Breast epithelium (tissue), 4 donors: ENCODE data around the gene FHOD1. TPM values are rescaled to one million over a fixed set of nuclear protein-coding genes. Genes with fewer than 3 reads are reported as not detected.

Source experiments
- DNase-seq, 2 donors: peaks; one replicate each; pipeline ENCODE4 v3.0.0-alpha.2; 2019; ENCODE audit warnings: low spot score in 2 of 2
- H3K27ac ChIP-seq, 2 donors: fragments of 200-600 bp; sonication (generic) in 1 of 2; one replicate each; pipeline ENCODE4 v1.5.1; 2016 to 2019; ENCODE audit warnings: mild to moderate bottlenecking in 1 of 2
- H3K27me3 ChIP-seq, 2 donors: fragments of 200-600 bp; sonication (generic) in 1 of 2; one replicate each; pipeline versions ENCODE4 v1.5.1 to v1.6.0; 2017 to 2019; ENCODE audit warnings: control low read depth in 1 of 2, mild to moderate bottlenecking in 1 of 2
- H3K36me3 ChIP-seq: fragments of 200-600 bp; one replicate; pipeline ENCODE4 v1.5.1; 2019
- H3K4me1 ChIP-seq, 2 donors: fragments of 200-600 bp; sonication (generic); one replicate each; pipeline ENCODE4 v1.5.1; 2016 to 2019; ENCODE audit warnings: control low read depth in 1 of 2
- H3K4me3 ChIP-seq, 3 donors: fragments of 200-600 bp; sonication (generic); 1 replicate in 2 of 3; 2 replicates in 1 of 3; pipeline ENCODE4 v1.5.1; 2016 to 2019; ENCODE audit warnings: mild to moderate bottlenecking in 3 of 3, moderate library complexity in 2 of 3
- H3K9me3 ChIP-seq, 2 donors: fragments of 200-600 bp; sonication (generic) in 1 of 2; one replicate each; pipeline ENCODE4 v1.5.1; 2016 to 2019; ENCODE audit warnings: control low read depth in 1 of 2
- POLR2A ChIP-seq: fragments of 450-650 bp; IDR thresholded peaks from one replicate; pipeline ENCODE4 v1.6.1; 2016; ENCODE audit warnings: antibody characterized with exemption, mild to moderate bottlenecking, moderate library complexity
- POLR2AphosphoS5 ChIP-seq, 3 donors: sonication (generic); formaldehyde crosslinking; IDR thresholded peaks; one replicate each; pipeline ENCODE4 v1.6.1; 2017; ENCODE audit warnings: antibody characterized with exemption in 3 of 3
- intact Hi-C: fragments of 100-400 bp; cut with DNase I; formaldehyde crosslinking; loops from one replicate; pipeline ENCODE4 v1.15.1; 2023; ENCODE audit warnings: low total_unique reads
- total RNA-seq, 3 donors: library from RNA; depleted of rRNA; stranded (reverse); fragments of >200 nt; gene quantifications; one replicate each; pipeline ENCODE4 v1.1.0, GENCODE V29; 2016
- TF ChIP-seq, protein P1 (sequence below), 3 donors: fragments of 450-650 bp; IDR thresholded peaks; one replicate each; pipeline ENCODE4 v1.5.1; 2016 to 2017; ENCODE audit warnings: antibody characterized with exemption in 3 of 3, mild to moderate bottlenecking in 3 of 3, moderate library complexity in 3 of 3

The FHOD1 gene
- total RNA-seq, 3 donors from 2014 or later = 19.3 to 25.9 (median 22.6) TPM

DNA sequence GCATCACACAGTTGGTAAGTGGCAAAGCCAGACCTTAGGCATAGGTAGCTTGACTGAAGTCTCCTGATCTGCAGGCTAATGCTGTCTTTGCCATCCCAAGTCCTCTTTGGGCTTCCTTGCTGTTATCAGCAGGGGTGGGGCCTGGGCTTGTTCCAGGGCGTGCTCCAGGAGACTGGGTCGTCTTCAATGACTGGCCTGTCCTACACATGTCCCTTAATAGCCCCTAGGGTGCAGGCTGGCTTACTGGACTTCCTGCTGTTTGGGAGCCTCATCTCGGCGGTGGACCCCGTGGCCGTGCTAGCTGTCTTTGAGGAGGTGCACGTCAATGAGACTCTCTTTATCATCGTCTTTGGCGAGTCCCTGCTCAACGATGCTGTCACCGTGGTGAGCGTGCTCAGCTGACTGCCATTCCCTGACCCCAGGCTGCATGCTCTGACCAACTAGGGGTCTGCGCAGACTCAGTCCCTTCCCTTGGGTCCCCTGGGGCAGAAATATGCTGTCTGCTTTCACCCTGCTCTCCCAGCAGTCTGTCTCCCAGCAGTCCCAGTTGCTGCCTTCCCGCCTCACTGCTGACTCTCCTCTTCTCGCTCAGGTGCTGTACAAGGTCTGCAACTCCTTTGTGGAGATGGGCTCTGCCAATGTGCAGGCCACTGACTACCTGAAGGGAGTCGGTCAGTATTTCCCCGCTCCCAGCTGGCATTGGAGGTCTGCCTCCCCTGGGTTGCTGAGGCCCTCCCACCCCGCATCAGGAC is 7.7 kb upstream of the FHOD1 start:
- TF ChIP-seq POLR2A = no peak
- no peak for TF ChIP-seq POLR2AphosphoS5 (IDR thresholded peaks at IDR 0.05)
- Histone ChIP-seq H3K27ac (no peak overlapping the region), H3K4me1 (no peaks in the 10 kb centered on the region), H3K9me3 (no peaks in the 10 kb centered on the region), H3K4me3 (no peak overlapping the region), H3K27me3 (no peaks in the 10 kb centered on the region), H3K36me3 (no peaks in the 10 kb centered on the region)
- intact Hi-C loops = no loop called here
- DNase-seq = no peak

DNA sequence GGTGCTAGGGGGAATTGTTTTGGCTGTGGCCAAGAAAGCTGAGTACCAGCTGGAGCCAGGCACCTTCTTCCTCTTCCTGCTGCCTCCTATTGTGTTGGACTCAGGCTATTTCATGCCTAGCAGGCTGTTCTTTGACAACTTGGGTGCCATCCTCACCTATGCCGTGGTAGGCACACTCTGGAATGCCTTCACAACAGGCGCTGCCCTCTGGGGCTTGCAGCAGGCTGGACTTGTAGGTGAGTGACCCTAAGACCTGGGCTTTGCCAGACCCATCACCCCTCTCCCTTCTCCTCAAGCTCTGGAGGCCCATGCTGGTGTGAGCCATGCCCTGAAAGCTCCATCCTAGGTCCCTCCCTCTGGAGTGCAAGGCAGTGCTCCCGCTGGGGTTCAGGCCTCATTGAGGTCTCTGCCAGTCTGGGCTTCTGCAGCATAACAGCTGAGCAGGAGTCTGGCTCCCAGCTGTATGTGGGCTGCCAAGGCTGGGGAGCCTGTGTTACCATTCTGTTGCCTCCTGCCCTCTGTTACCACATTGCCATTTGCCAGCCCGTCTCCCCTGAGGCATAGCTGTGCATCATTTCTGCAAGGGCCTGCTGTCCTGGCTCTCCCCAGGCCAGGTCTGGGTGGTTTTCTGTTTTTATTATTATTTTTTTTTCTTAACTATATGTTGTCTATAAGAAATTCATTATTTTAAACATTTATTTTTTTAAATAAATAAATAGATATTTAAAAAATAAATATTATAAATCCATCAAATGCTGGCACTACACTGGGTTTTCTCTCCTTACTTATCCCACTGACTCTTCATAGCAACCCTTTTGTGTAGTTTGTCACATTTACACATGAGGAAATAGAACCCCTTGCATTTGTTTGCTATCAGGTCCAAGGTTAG is 5.6 kb upstream of the FHOD1 start:
- H3K4me3 ChIP-seq = no peak overlapping the region
- H3K36me3 ChIP-seq = no peaks in the 10 kb centered on the region
- no peak overlapping the region for H3K27ac ChIP-seq
- no peak for DNase-seq
- H3K27me3 ChIP-seq = no peaks in the 10 kb centered on the region
- peaks cover 1 to 2% of the 10 kb centered on the region in 2 donors for H3K4me1 ChIP-seq
- TF ChIP-seq POLR2AphosphoS5 (IDR thresholded peaks at IDR 0.05) (no peak), POLR2A (no peak)
- TF ChIP-seq, protein P1, sequence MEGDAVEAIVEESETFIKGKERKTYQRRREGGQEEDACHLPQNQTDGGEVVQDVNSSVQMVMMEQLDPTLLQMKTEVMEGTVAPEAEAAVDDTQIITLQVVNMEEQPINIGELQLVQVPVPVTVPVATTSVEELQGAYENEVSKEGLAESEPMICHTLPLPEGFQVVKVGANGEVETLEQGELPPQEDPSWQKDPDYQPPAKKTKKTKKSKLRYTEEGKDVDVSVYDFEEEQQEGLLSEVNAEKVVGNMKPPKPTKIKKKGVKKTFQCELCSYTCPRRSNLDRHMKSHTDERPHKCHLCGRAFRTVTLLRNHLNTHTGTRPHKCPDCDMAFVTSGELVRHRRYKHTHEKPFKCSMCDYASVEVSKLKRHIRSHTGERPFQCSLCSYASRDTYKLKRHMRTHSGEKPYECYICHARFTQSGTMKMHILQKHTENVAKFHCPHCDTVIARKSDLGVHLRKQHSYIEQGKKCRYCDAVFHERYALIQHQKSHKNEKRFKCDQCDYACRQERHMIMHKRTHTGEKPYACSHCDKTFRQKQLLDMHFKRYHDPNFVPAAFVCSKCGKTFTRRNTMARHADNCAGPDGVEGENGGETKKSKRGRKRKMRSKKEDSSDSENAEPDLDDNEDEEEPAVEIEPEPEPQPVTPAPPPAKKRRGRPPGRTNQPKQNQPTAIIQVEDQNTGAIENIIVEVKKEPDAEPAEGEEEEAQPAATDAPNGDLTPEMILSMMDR (IDR thresholded peaks at IDR 0.05) = no peak
- intact Hi-C loops = no loop called here
- no peaks in the 10 kb centered on the region for H3K9me3 ChIP-seq

DNA sequence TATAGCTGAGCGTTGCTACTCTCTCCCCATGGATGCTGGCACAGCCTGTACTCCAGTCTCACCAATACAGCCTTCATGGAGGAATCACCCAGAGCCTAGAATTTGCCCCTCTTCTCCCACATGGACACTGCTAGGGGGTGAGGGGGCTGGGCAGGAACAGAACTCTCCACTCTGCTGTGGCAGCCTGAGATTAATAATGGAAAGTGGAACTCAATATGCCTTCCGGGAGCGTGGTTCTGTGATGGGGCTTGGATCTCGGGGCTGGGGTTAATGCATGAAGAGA is 2.7 kb upstream of the FHOD1 start:
- H3K27me3 ChIP-seq = no peaks in the 10 kb centered on the region
- no peak overlapping the region for H3K4me3 ChIP-seq
- DNase-seq = no peak
- H3K36me3 ChIP-seq = no peaks in the 10 kb centered on the region
- TF ChIP-seq POLR2AphosphoS5 (IDR thresholded peaks at IDR 0.05) = no peak
- TF ChIP-seq, protein P1 (IDR thresholded peaks at IDR 0.05) = no peak
- H3K9me3 ChIP-seq = no peaks in the 10 kb centered on the region
- H3K27ac ChIP-seq = no peak overlapping the region
- H3K4me1 ChIP-seq = peaks cover 6 to 9% of the 10 kb centered on the region in 2 donors
- intact Hi-C loops = no loop called here

DNA sequence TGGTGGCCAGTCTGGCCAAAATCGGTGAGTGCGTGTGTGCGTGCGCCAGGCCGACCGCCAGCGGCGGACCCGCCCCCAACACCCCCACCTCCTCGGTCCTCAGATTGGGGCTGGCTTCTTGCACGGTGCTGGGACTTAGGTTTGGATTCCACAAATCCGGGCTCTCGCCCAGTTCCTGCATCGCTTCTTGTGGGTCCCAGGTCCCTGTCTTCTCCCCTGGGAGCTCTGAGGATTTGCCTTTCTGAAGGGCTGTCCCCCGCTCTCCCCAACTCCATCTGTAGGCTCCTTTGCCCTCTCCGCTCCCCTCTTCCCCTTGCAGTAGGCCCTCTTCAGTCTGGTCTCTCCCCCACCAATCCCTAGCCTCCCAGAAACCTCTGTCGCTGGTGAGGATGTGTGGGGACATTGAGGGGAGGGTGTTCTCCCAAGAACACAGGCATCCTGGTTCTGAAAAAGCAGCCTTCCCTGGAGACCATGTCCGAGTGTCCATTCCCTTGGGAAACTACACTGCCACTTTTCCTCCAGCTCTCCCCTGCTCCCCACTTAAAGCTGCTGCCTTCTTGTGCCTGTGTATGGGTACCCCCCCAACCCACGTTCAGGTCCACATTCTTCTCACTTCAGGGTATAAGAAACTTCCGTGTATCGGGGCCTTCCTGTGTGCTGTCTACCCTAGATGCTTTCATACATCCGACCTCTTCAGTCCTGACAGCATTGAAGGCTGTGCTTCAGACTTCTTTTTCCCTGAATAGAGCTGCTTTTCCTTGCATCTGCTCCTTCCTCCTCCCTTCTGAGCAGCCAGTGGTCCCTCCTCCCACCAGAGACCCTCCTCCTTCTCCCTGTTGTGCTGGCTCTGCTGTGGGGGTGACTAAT is 2.1 kb upstream of the FHOD1 start:
- DNase-seq = no peak
- Histone ChIP-seq H3K36me3 (no peaks in the 10 kb centered on the region), H3K9me3 (no peaks in the 10 kb centered on the region), H3K4me1 (peaks cover 12 to 15% of the 10 kb centered on the region in 2 donors), H3K27ac (no peak overlapping the region), H3K27me3 (no peaks in the 10 kb centered on the region), H3K4me3 (peak overlapping the region; percentile 69 to 91 (median 78))
- intact Hi-C loops = no loop called here
- TF ChIP-seq, protein P1 (IDR thresholded peaks at IDR 0.05) = no peak
- TF ChIP-seq POLR2AphosphoS5 (IDR thresholded peaks at IDR 0.05) = no peak
- no peak for TF ChIP-seq POLR2A

DNA sequence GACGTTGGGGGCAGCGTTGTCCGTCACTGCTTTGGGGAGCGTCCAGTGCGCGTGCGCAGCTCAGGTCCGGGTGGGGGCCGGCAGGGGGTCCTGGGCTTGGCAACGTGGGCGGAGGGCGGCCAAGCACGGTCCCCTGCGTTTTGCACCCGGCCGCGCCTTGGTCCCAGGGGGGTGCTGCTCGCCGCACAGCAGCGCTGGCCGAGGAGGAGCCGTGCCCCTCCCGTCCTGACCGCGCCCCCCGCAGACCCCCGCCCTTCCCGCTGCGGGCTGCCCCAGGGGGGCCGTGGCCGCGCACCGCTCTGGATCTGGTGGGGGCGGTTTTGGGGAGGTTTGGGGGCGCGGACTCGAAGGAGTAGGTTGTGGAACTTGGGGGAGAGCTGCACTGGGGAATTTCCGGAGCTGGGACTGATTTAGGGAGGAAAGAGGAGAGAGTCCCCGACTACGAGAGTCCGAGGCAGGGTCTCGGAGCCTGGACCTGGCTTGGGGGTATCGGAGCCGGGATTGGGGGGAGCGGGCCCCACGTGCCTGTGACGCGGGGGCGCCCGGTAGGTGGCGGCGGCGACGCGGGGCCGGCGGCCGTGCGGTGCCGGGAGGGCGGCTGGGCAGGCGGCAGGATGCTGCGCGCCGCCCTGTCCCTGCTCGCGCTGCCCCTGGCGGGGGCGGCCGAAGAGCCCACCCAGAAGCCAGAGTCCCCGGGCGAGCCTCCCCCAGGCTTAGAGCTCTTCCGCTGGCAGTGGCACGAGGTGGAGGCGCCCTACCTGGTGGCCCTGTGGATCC is 1.3 kb upstream of the FHOD1 start, which contains the start of gene SLC9A5:
SLC9A5 (plus strand) TSS at position 579 of the 777 bp plus-strand sequence; CDS start at position 615, 36 bp downstream.
- Histone ChIP-seq H3K4me1 (peaks cover 12 to 15% of the 10 kb centered on the region in 2 donors), H3K36me3 (no peaks in the 10 kb centered on the region), H3K27ac (peak within 1 kb of the TSS in 1 of 2 donors; percentile 96)

More for the DNA sequence above, 1.3 kb upstream of the FHOD1 start, which contains the start of gene SLC9A5:
- no peak for DNase-seq
- H3K4me3 ChIP-seq = peak within 1 kb of the TSS; percentile 69 to 91 (median 78)
- no peaks in the 10 kb centered on the region for H3K27me3 ChIP-seq
- intact Hi-C loops = no loop called here
- H3K9me3 ChIP-seq = no peaks in the 10 kb centered on the region
- TF ChIP-seq, protein P1 (IDR thresholded peaks at IDR 0.05) = peak in 1 of 3 donors; percentile 24
- TF ChIP-seq POLR2AphosphoS5 (IDR thresholded peaks at IDR 0.05) (no peak), POLR2A (no peak)
